ENCODE measurements around the gene SMAD7. TPM values are rescaled to one million over a fixed set of nuclear protein-coding genes. Genes with fewer than 3 reads are reported as not detected.

SMAD7 gene
- polyA plus RNA-seq, 2 of the 4 experiments (the other 2 are of a cell fraction): 19.9 to 26.9 TPM

- DNase-seq (ENCODE audit: low read depth in 1 of 2, low spot score in 1 of 2) (no peak), ATAC-seq (no peak), FAIRE-seq (no peak)
- ChIA-PET CTCF (interaction anchor here (0.6 to 2.2 kb wide), 3 partner anchors 10 to 519 kb away, joined by 3 to 8 read pairs (median 4); no protein-coding TSS in a partner anchor), POLR2A (interaction anchor here (1.8 kb wide), 1 partner anchor 35 kb away, joined by 9 read pairs; no protein-coding TSS in a partner anchor)
- Histone ChIP-seq H3K4me2 (no peak overlapping the region), H3K4me1 (peaks cover 52% of the 10 kb centered on the region), H3K27ac (peak overlapping the region in 1 of 2 experiments; percentile 35; a peak in 2 of 6 replicates), H3K9me3 (no peaks in the 10 kb centered on the region), H3K4me3 (no peak overlapping the region)
- 83% methylated on average over 8 of the region's 8 CpGs for WGBS (ENCODE audit: missing lambda C conversion rate)
- TF ChIP-seq MAZ (IDR thresholded peaks at IDR 0.05; ENCODE audit: borderline replicate concordance, low read depth, low read length): no peak
- TF ChIP-seq KDM1A (IDR thresholded peaks at IDR 0.05; ENCODE audit: low read depth): no peak
- TF ChIP-seq FOXS1 (CRISPR knock-in tag; IDR thresholded peaks at IDR 0.05): no peak
- no peak for TF ChIP-seq CBX2 (IDR thresholded peaks at IDR 0.05; ENCODE audit: borderline replicate concordance, low read depth)
- TF ChIP-seq CBX8 (IDR thresholded peaks at IDR 0.05): no peak
These were observed 37.1 kb upstream of the SMAD7 start for GRCh38 chr18:48987821-48988220.

- Histone ChIP-seq H3K4me1 (peaks cover 47% of the 10 kb centered on the region), H3K4me2 (no peak overlapping the region), H3K9me3 (no peaks in the 10 kb centered on the region), H3K4me3 (no peak overlapping the region), H3K27ac (peak overlapping the region in 1 of 2 experiments; percentile 33; a peak in 2 of 6 replicates)
- no peak for ATAC-seq
- CTCF ChIA-PET: interaction anchor here (1.0 to 1.1 kb wide), 2 partner anchors 8 to 10 kb away, joined by 3 read pairs; no protein-coding TSS in a partner anchor
- TF ChIP-seq RNF2 (IDR thresholded peaks at IDR 0.05; ENCODE audit: borderline replicate concordance, low read depth) (no peak), CHD4 (IDR thresholded peaks at IDR 0.05; ENCODE audit: borderline replicate concordance) (no peak), JUNB (IDR thresholded peaks at IDR 0.05) (no peak), RCOR1 (IDR thresholded peaks at IDR 0.05; ENCODE audit: low read depth, low read length) (no peak), GATA3 (IDR thresholded peaks at IDR 0.05; ENCODE audit: borderline replicate concordance) (no peak), MYC (IDR thresholded peaks at IDR 0.05; ENCODE audit: borderline replicate concordance, low read length) (no peak), RARB (CRISPR knock-in tag; IDR thresholded peaks at IDR 0.05) (no peak), JUN (IDR thresholded peaks at IDR 0.05) (no peak), HEYL (CRISPR knock-in tag; IDR thresholded peaks at IDR 0.05) (no peak), E2F6 (IDR thresholded peaks at IDR 0.05; ENCODE audit: borderline replicate concordance, low read depth) (no peak), CEBPB (IDR thresholded peaks at IDR 0.05) (no peak), POLR2A (IDR thresholded peaks at IDR 0.05; ENCODE audit: low read length) (no peak), FOXS1 (CRISPR knock-in tag; IDR thresholded peaks at IDR 0.05) (no peak), MAX (IDR thresholded peaks at IDR 0.05) (no peak), ATOH8 (CRISPR knock-in tag; IDR thresholded peaks at IDR 0.05; ENCODE audit: low read depth) (no peak), HMGXB4 (CRISPR knock-in tag; IDR thresholded peaks at IDR 0.05; ENCODE audit: borderline replicate concordance) (no peak), FOSB (CRISPR knock-in tag; IDR thresholded peaks at IDR 0.05) (no peak), MAZ (IDR thresholded peaks at IDR 0.05; ENCODE audit: borderline replicate concordance, low read depth, low read length) (no peak), SMC3 (IDR thresholded peaks at IDR 0.05) (no peak), KDM1A (IDR thresholded peaks at IDR 0.05; ENCODE audit: low read depth) (no peak)
- no peak for DNase-seq (ENCODE audit: low read depth in 1 of 2, low spot score in 1 of 2)
- no peak for FAIRE-seq
- WGBS (ENCODE audit: missing lambda C conversion rate): 86% methylated on average over 20 of the region's 20 CpGs
- POLR2A ChIA-PET: no interaction called here
These were observed 36.3 kb upstream of the SMAD7 start for GRCh38 chr18:48986851-48987761.

Measured in A549 (cell line).